Right lobe of liver (tissue), 4 donors: ENCODE results near the gene ARRDC1.

Experiments
- POLR2A ChIP-seq: fragments of 450-650 bp; IDR thresholded peaks from one replicate; pipeline ENCODE4 v1.6.1; 2017; ENCODE audit warnings: antibody characterized with exemption, mild to moderate bottlenecking
- TF ChIP-seq, protein P1 (sequence below), 4 donors: fragments of 200-600 bp in 3 of 4; fragments of 450-650 bp in 1 of 4; IDR thresholded peaks; one replicate each; pipeline versions ENCODE4 v1.5.1 to v1.8.0; 2016 to 2022; ENCODE audit warnings: antibody characterized with exemption in 4 of 4, mild to moderate bottlenecking in 2 of 4
- donor health status: DM: no; HTN: no; CAD: no.
- donor health status: DM: no; HTN: no; CAD: no.
- donor health status: DM: no; HTN: yes; CAD: no.

DNA sequence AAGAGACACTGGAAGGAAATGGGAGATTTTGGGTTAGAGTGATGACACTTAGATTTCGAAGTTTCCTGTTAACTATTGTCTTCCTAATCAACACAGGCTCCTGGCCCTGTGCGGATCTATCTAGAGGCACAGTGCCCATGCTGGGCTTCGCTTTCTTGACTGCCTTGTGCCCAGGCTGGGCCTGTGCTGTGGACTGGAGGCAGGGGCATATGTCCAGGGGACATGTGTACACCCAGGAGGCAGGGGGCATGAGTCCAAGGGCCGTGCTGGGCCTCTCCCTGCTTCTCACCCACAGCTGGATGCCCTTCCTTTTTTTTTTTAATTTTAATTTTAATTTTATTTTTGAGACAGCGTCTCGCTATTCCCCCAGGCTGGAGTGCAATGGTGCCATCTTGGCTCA, 50.9 kb downstream of the ARRDC1 start:
- TF ChIP-seq, protein P1, sequence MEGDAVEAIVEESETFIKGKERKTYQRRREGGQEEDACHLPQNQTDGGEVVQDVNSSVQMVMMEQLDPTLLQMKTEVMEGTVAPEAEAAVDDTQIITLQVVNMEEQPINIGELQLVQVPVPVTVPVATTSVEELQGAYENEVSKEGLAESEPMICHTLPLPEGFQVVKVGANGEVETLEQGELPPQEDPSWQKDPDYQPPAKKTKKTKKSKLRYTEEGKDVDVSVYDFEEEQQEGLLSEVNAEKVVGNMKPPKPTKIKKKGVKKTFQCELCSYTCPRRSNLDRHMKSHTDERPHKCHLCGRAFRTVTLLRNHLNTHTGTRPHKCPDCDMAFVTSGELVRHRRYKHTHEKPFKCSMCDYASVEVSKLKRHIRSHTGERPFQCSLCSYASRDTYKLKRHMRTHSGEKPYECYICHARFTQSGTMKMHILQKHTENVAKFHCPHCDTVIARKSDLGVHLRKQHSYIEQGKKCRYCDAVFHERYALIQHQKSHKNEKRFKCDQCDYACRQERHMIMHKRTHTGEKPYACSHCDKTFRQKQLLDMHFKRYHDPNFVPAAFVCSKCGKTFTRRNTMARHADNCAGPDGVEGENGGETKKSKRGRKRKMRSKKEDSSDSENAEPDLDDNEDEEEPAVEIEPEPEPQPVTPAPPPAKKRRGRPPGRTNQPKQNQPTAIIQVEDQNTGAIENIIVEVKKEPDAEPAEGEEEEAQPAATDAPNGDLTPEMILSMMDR (IDR thresholded peaks at IDR 0.05): no peak
- no peak for TF ChIP-seq POLR2A
